H1 (cell line): ENCODE data around the gene DLX2. TPM values are rescaled to one million over a fixed set of nuclear protein-coding genes. Genes with fewer than 3 reads are reported as not detected.

ENCODE experiments used
- ASH2L ChIP-seq: fragments of 200-600, 300-600 bp; sonication (generic); IDR thresholded peaks from one replicate; pipeline ENCODE4 v1.7.1; 2017; ENCODE audit warnings: low read length
- BACH1 ChIP-seq: IDR thresholded peaks from 2 replicates; pipeline ENCODE4 v1.6.1; 2012; ENCODE audit warnings: low read length, improper control_type of control experiment
- BRCA1 ChIP-seq: IDR thresholded peaks from 2 replicates; pipeline ENCODE4 v1.6.1; 2012; ENCODE audit warnings: low read depth, low read length, improper control_type of control experiment
- CEBPB ChIP-seq: IDR thresholded peaks from 2 replicates; pipeline ENCODE4 v1.6.1; 2012; ENCODE audit warnings: low read depth, low read length
- CHD1 ChIP-seq: IDR thresholded peaks from 2 replicates; pipeline ENCODE4 v1.6.1; 2012; ENCODE audit warnings: low read depth, low read length, improper control_type of control experiment
- EZH2 ChIP-seq: fragments of 200-600 bp; sonication (generic); IDR thresholded peaks from 2 replicates; pipeline ENCODE4 v1.7.1; 2012; ENCODE audit warnings: low read depth, mild to moderate bottlenecking, moderate library complexity, low read length, inconsistent platforms; ENCODE audit not compliant: severe bottlenecking
- FOSL1 ChIP-seq: IDR thresholded peaks from 2 replicates; pipeline ENCODE4 v1.6.1; 2011; ENCODE audit warnings: mild to moderate bottlenecking, low read depth, low read length, moderate library complexity; ENCODE audit not compliant: insufficient read depth
- KDM5A ChIP-seq: fragments of 200-600 bp; IDR thresholded peaks from 2 replicates; pipeline ENCODE4 v1.7.1; 2012; ENCODE audit warnings: mild to moderate bottlenecking, low read length, inconsistent platforms, mixed read lengths
- RAD21 ChIP-seq, 2 experiments: IDR thresholded peaks in 1 of 2; conservative IDR thresholded peaks in 1 of 2; 2 replicates each; pipeline ENCODE4 v1.6.1; 2011; ENCODE audit warnings: low read depth in 2 of 2, low read length in 2 of 2, improper control_type of control experiment in 1 of 2, inconsistent platforms in 1 of 2, mild to moderate bottlenecking in 1 of 2, moderate library complexity in 1 of 2
- RNF2 ChIP-seq: fragments of 200-900, 300-1000 bp; sonication (generic); IDR thresholded peaks from 2 replicates; pipeline ENCODE4 v1.7.1; 2016; ENCODE audit warnings: borderline replicate concordance, low read depth, mild to moderate bottlenecking, antibody characterized with exemption, low read length; ENCODE audit not compliant: poor library complexity, severe bottlenecking; ENCODE audit errors: missing control alignments
- SP1 ChIP-seq: IDR thresholded peaks from 2 replicates; pipeline ENCODE4 v1.6.1; 2011; ENCODE audit warnings: low read depth, low read length
- SUZ12 ChIP-seq: fragments of 200-600 bp; sonication (generic); IDR thresholded peaks from 2 replicates; pipeline ENCODE4 v1.6.1; 2012; ENCODE audit warnings: mild to moderate bottlenecking, inconsistent platforms, low read length, moderate library complexity, mixed read lengths
- TBP ChIP-seq: IDR thresholded peaks from 2 replicates; pipeline ENCODE4 v1.6.1; 2011; ENCODE audit warnings: low read depth, low read length, improper control_type of control experiment
- TCF12 ChIP-seq: IDR thresholded peaks from 2 replicates; pipeline ENCODE4 v1.6.1; 2011; ENCODE audit warnings: low read depth, mild to moderate bottlenecking, low read length
- polyA plus RNA-seq, 7 experiments: library from polyadenylated mRNA; depleted of rRNA in 3 of 7; stranded (reverse) in 5 of 7; unstranded in 2 of 7; fragments of >200 nt in 5 of 7; fragments of 200-250 nt in 2 of 7; gene quantifications; 1 replicate in 5 of 7; 2 replicates in 1 of 7; 4 replicates in 1 of 7; pipeline versions ENCODE4 v1.2.1 to v1.2.3, GENCODE V29; 2011 to 2013; ENCODE audit warnings: missing spikeins in 2 of 7, mixed read lengths in 2 of 7
- total RNA-seq: library from RNA; stranded (reverse); fragmentation: NEBNext Ultra II Directional; extraction: Animal tissue kit (Norgen Biotek cat#: 25700); gene quantifications from 2 replicates; pipeline ENCODE4 v1.2.1, GENCODE V29; 2021
- TF ChIP-seq, protein P1 (sequence below): IDR thresholded peaks from 2 replicates; pipeline ENCODE4 v1.6.1; 2012; ENCODE audit warnings: low read length, inconsistent platforms

Gene DLX2
- total and polyA plus RNA-seq, 2 of the 8 experiments (the other 6 are each of a cell fraction or from before 2014, with no cell fraction given) = 0.45 TPM; not detected in 1

DNA sequence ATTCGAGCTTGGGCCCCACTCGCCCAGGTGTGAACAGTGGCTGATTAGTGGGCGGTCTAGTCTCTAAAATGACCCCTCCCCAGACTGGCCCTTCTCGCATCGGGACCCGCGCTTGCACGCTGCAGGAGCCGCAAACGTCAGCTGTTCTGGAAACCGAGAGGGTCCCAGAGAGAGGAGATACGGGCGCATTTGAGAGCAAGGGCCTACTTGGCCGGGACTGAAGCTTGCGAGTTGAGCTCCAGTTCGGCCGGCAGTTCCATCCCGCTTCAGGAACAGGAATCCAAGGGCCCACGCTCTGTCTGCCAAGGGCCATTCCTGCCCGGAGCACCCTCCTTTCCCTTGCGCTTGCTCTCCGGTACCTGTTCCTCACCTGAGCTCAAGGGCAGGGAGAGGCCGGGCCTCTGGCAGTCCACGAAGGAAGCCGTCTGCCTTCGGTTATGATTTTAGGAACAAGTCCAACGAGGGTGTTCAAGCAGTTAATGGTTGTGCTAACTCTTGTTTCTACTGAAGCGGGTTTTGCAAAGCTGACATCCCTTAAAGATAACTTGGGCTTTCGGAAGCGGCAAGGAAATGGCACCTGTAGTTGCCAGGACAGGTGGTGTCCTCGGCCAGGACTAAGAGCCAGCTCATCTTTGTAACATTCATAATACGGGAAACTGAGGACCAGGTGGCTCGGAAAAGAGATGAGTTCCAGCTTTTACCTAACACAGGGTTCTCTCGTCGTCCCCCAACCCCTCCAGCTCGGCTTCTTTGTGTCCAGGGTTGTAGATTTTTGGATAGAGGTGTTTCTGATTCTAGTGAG lies 21.3 kb downstream of the DLX2 start (continued):
- TF ChIP-seq, protein P1, sequence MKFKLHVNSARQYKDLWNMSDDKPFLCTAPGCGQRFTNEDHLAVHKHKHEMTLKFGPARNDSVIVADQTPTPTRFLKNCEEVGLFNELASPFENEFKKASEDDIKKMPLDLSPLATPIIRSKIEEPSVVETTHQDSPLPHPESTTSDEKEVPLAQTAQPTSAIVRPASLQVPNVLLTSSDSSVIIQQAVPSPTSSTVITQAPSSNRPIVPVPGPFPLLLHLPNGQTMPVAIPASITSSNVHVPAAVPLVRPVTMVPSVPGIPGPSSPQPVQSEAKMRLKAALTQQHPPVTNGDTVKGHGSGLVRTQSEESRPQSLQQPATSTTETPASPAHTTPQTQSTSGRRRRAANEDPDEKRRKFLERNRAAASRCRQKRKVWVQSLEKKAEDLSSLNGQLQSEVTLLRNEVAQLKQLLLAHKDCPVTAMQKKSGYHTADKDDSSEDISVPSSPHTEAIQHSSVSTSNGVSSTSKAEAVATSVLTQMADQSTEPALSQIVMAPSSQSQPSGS = no peak
- TF ChIP-seq ASH2L (peak; percentile 41), BACH1 (no peak), CHD1 (no peak), CEBPB (no peak), SP1 (no peak), TCF12 (no peak), EZH2 (peak; percentile 95), RNF2 (peak; percentile 83), BRCA1 (no peak), FOSL1 (no peak), KDM5A (no peak), SUZ12 (peak; percentile 97), RAD21 (IDR thresholded peaks at IDR 0.05 in 1 of 2, conservative IDR thresholded peaks at IDR 0.05 in 1 of 2; ENCODE audit: low read depth in 2 of 2, low read length in 2 of 2) (no peak), TBP (peak; percentile 35; the same call in 1 of the 2 replicates)
- TF ChIP-seq, all 59 proteins: peak for 6
